Adipose tissue (tissue), 3 donors: ENCODE data around the gene PHKB. TPM values are rescaled to one million over a fixed set of nuclear protein-coding genes. Genes with fewer than 3 reads are reported as not detected.

Experiments used
- H3K27ac ChIP-seq: one replicate; pipeline ENCODE4 v1.5.1; 2013; ENCODE audit warnings: low read depth, low read length
- WGBS, 3 donors: extraction: QIAGEN DNeasy Blood & Tissue Kit; methylation state at CpG; one replicate each; pipeline ENCODE4 v1.1.7; 2013; 5-methylcytosine and 5-hydroxymethylcytosine counted together
- polyA plus RNA-seq, 3 donors: library from polyadenylated mRNA; stranded (reverse); fragments of 200-250 nt; gene quantifications; one replicate each; pipeline ENCODE4 v1.2.3, GENCODE V29; 2013
- donor health status: healthy with polysubstance abuse.
- donor health status: Bipolar disorder and iron deficiency.
- donor health status: healthy.

The PHKB gene
- polyA plus RNA-seq, 3 donors: 16.7 to 24.5 (median 19.8) TPM

GRCh38 chr16:47492428-47493377 is 31.6 kb downstream of the PHKB start:
- WGBS, 3 donors: 70 to 80% (median 70%) methylated on average over 10 of the region's 10 CpGs
- H3K27ac ChIP-seq: no peak overlapping the region

GRCh38 chr16:47493381-47494337 is 32.5 kb downstream of the PHKB start:
- 56 to 87% (median 65%) methylated on average over 9 of the region's 9 CpGs for WGBS, 3 donors
- H3K27ac ChIP-seq: no peak overlapping the region

- no peak overlapping the region for H3K27ac ChIP-seq
- 92 to 96% (median 95%) methylated on average over 2 of the region's 2 CpGs for WGBS, 3 donors
Observed at GRCh38 chr16:47499080-47499699, 38.1 kb downstream of the PHKB start.

- WGBS, 3 donors: 97 to 99% (median 98%) methylated on average over 9 of the region's 9 CpGs
- no peak overlapping the region for H3K27ac ChIP-seq
Observed at GRCh38 chr16:47499700-47500264, 38.7 kb downstream of the PHKB start.

GRCh38 chr16:47503936-47504335 is 42.8 kb downstream of the PHKB start:
- no peak overlapping the region for H3K27ac ChIP-seq
- WGBS, 3 donors: 83 to 97% (median 86%) methylated on average over 1 of the region's 1 CpG

- WGBS, 3 donors: 83 to 96% (median 93%) methylated on average over 7 of the region's 7 CpGs
- no peak overlapping the region for H3K27ac ChIP-seq
Observed at GRCh38 chr16:47504599-47504998, 43.5 kb downstream of the PHKB start.

GRCh38 chr16:47506800-47507199 is 45.7 kb downstream of the PHKB start:
- WGBS, 3 donors: 72 to 87% (median 78%) methylated on average over 2 of the region's 2 CpGs
- H3K27ac ChIP-seq: no peak overlapping the region

GRCh38 chr16:47507701-47508100 is 46.6 kb downstream of the PHKB start:
- 31 to 57% (median 36%) methylated on average over 1 of the region's 1 CpG for WGBS, 3 donors

GRCh38 chr16:47511882-47512281 is 50.8 kb downstream of the PHKB start:
- WGBS, 3 donors: 94 to 97% (median 97%) methylated on average over 4 of the region's 4 CpGs

More at GRCh38 chr16:47507701-47508100, 46.6 kb downstream of the PHKB start:
- no peak overlapping the region for H3K27ac ChIP-seq

GRCh38 chr16:47519037-47519436 is 57.9 kb downstream of the PHKB start:
- H3K27ac ChIP-seq: no peak overlapping the region

More at GRCh38 chr16:47511882-47512281, 50.8 kb downstream of the PHKB start:
- no peak overlapping the region for H3K27ac ChIP-seq

- 72 to 75% (median 73%) methylated on average over 3 of the region's 3 CpGs for WGBS, 3 donors
- H3K27ac ChIP-seq: no peak overlapping the region
Observed at GRCh38 chr16:47519546-47519945, 58.4 kb downstream of the PHKB start.

GRCh38 chr16:47519996-47520679 is 59.0 kb downstream of the PHKB start:
- 30 to 83% (median 73%) methylated on average over 2 of the region's 2 CpGs for WGBS, 3 donors
- no peak overlapping the region for H3K27ac ChIP-seq

- no peak overlapping the region for H3K27ac ChIP-seq
- 52 to 80% (median 75%) methylated on average over 2 of the region's 2 CpGs for WGBS, 3 donors
Observed at GRCh38 chr16:47523342-47524006, 62.3 kb downstream of the PHKB start.

GRCh38 chr16:47524007-47524405 is 62.9 kb downstream of the PHKB start:
- 80 to 91% (median 83%) methylated on average over 5 of the region's 5 CpGs for WGBS, 3 donors
- no peak overlapping the region for H3K27ac ChIP-seq

GRCh38 chr16:47528431-47528830 is 67.3 kb downstream of the PHKB start:
- H3K27ac ChIP-seq: no peak overlapping the region
- WGBS, 3 donors: 96 to 97% (median 96%) methylated on average over 4 of the region's 4 CpGs

- WGBS, 3 donors: 97 to 100% (median 98%) methylated on average over 8 of the region's 8 CpGs
- H3K27ac ChIP-seq: no peak overlapping the region
Observed at GRCh38 chr16:47533744-47534292, 72.7 kb downstream of the PHKB start.

GRCh38 chr16:47538472-47538871 is 77.3 kb downstream of the PHKB start:
- no peak overlapping the region for H3K27ac ChIP-seq
- WGBS, 3 donors: 32 to 90% (median 84%) methylated on average over 1 of the region's 1 CpG
